HL-60 (cell line): ENCODE data around the gene SEC24A.

Experiments used
- DNase-seq, 2 experiments: peaks; one replicate each; pipeline ENCODE4 v3.0.0-alpha.2; 2010 to 2020; ENCODE audit warnings: low read depth in 1 of 2, low spot score in 1 of 2
- H3K27ac ChIP-seq: fragments of 250-450 bp; sonication (Bioruptor Pico); replicated peaks from 2 replicates; pipeline ENCODE4 v1.5.1; 2020; ENCODE audit warnings: mild to moderate bottlenecking, moderate library complexity
- H3K27me3 ChIP-seq: fragments of 250-450 bp; sonication (Bioruptor Pico); 2 replicates; pipeline ENCODE4 v1.5.1; 2021; ENCODE audit warnings: mild to moderate bottlenecking, moderate library complexity; ENCODE audit not compliant: insufficient read depth, poor library complexity, severe bottlenecking
- H3K4me3 ChIP-seq: replicated peaks from 2 replicates; pipeline ENCODE4 v1.5.1; 2011; ENCODE audit warnings: mild to moderate bottlenecking, control low read depth, low read length; ENCODE audit not compliant: insufficient read depth
- CTCF ChIP-seq: IDR thresholded peaks from one replicate; pipeline ENCODE4 v1.5.1; 2011; ENCODE audit warnings: low read length, control low read depth, inconsistent platforms; ENCODE audit not compliant: insufficient read depth
- GABPA ChIP-seq: IDR thresholded peaks from 2 replicates; pipeline ENCODE4 v1.6.1; 2012; ENCODE audit warnings: low read depth
- POLR2AphosphoS5 ChIP-seq: IDR thresholded peaks from 2 replicates; pipeline ENCODE4 v1.6.1; 2012; ENCODE audit warnings: low read depth
- REST ChIP-seq: IDR thresholded peaks from 2 replicates; pipeline ENCODE4 v1.6.1; 2012; ENCODE audit warnings: low read depth; ENCODE audit not compliant: insufficient replicate concordance
- SPI1 ChIP-seq: IDR thresholded peaks from 2 replicates; pipeline ENCODE4 v1.6.1; 2012; ENCODE audit warnings: low read depth, mild to moderate bottlenecking, borderline replicate concordance

The SEC24A gene

GRCh38 chr5:134738133-134738962 lies 89.8 kb downstream of the SEC24A start, which contains the start of gene CAMLG:
Gene CAMLG (plus strand): TSS chr5:134738548. CDS start chr5:134738621, 73 bp downstream.
- Histone ChIP-seq H3K27ac (peak within 1 kb of the TSS; percentile 71), H3K27me3 (no peaks in the 10 kb centered on the region), H3K4me3 (peak within 1 kb of the TSS; percentile 82)
- no peak for TF ChIP-seq REST
- no peak for TF ChIP-seq POLR2AphosphoS5
- TF ChIP-seq SPI1, result no peak
- no peak for TF ChIP-seq GABPA
- TF ChIP-seq CTCF, result no peak
- DNase-seq, result peak; percentile 81 to 92

- H3K27me3 ChIP-seq, result no peaks in the 10 kb centered on the region
- TF ChIP-seq POLR2AphosphoS5 (no peak), GABPA (no peak)
- peak overlapping the region; percentile 82 for H3K4me3 ChIP-seq
- peak overlapping the region; percentile 71 for H3K27ac ChIP-seq
- DNase-seq, result peak in 1 of 2 experiments; percentile 31
These were observed 90.5 kb downstream of the SEC24A start for GRCh38 chr5:134738963-134739661.

GRCh38 chr5:134741052-134741451 lies 92.5 kb downstream of the SEC24A start:
- Histone ChIP-seq H3K27me3 (no peaks in the 10 kb centered on the region), H3K27ac (no peak overlapping the region), H3K4me3 (no peak overlapping the region)
- TF ChIP-seq CTCF (no peak), SPI1 (no peak), REST (no peak), GABPA (no peak), POLR2AphosphoS5 (no peak)
- no peak for DNase-seq

- Histone ChIP-seq H3K27me3 (no peaks in the 10 kb centered on the region), H3K27ac (no peak overlapping the region), H3K4me3 (no peak overlapping the region)
- TF ChIP-seq CTCF (no peak), REST (no peak), POLR2AphosphoS5 (no peak), SPI1 (no peak), GABPA (no peak)
- no peak for DNase-seq
These were observed 93.5 kb downstream of the SEC24A start for GRCh38 chr5:134742134-134742533.
